Measurements from ENCODE around the gene AGMO. TPM values are rescaled to one million over a fixed set of nuclear protein-coding genes. Genes with fewer than 3 reads are reported as not detected.

Gene AGMO
- total and polyA plus RNA-seq, 10 of the 15 experiments (the other 5 are each of a cell fraction or from before 2014, with no cell fraction given): 0.11 to 0.29 TPM; not detected in 8

DNA sequence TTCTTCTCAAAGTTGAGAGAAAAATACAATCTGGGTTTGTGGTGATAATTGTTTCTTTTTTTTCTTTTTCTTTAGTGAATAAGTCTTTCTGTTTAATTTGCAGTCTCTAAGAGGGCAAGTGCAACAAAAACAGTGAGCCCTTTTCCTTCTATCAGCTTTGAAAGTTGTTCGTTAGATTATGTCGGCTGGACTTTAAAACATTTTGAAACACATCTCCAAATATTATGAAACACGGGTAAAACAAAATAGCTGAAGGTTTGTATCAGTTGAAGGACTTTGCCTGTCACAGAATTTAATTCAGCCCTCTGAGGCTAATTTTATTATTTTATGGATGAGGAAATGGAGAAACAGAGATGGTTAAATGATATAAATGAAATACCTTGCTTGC is 85.3 kb downstream of the AGMO start:
- no peak for FAIRE-seq
- ATAC-seq: no peak
- Histone ChIP-seq H4K20me1 (ENCODE audit: control insufficient read depth, insufficient read depth) (no peaks in the 10 kb centered on the region), H3K27ac (ENCODE audit: control insufficient read depth, insufficient read depth) (no peak overlapping the region), H3K9ac (ENCODE audit: control insufficient read depth, insufficient read depth, low read length) (no peak overlapping the region), H3K36me3 (ENCODE audit: control insufficient read depth in 2 of 2, insufficient read depth in 2 of 2, low read length in 1 of 2) (no peaks in the 10 kb centered on the region), H3K4me2 (ENCODE audit: control insufficient read depth, insufficient read depth) (no peak overlapping the region), H3K27me3 (replicated peaks in 1 of 2; ENCODE audit: control insufficient read depth in 2 of 2, insufficient read depth in 2 of 2, low read length in 1 of 2) (no peaks in the 10 kb centered on the region), H3K4me3 (no peak overlapping the region), H3K9me3 (replicated peaks; ENCODE audit: control insufficient read depth, insufficient read depth, low read length) (no peaks in the 10 kb centered on the region), H3K4me1 (ENCODE audit: control insufficient read depth, insufficient read depth, low read length) (no peaks in the 10 kb centered on the region), H3K79me2 (ENCODE audit: control insufficient read depth, insufficient read depth, low read length) (no peaks in the 10 kb centered on the region), H2AFZ (ENCODE audit: control insufficient read depth, low read depth, low read length) (no peak overlapping the region)
- ChIA-PET SMC1A (ENCODE audit: uncharacterized antibody, unreplicated experiment) (interaction anchor here (1.3 to 1.5 kb wide), 2 partner anchors 9 to 99 kb away, joined by 5 to 6 read pairs; no protein-coding TSS in a partner anchor), CTCF (no interaction called here), POLR2A (no interaction called here), RAD21 (ENCODE audit: unreplicated experiment) (no interaction called here)
- no peak for DNase-seq (ENCODE audit: low read depth, low spot score)
- TF ChIP-seq ASH2L (IDR thresholded peaks at IDR 0.05; ENCODE audit: borderline replicate concordance, low read depth) (no peak), TCF3 (IDR thresholded peaks at IDR 0.05; ENCODE audit: borderline replicate concordance, insufficient read depth, low read depth, low read length) (no peak), CHD1 (IDR thresholded peaks at IDR 0.05; ENCODE audit: low read depth, low read length) (no peak), JUNB (IDR thresholded peaks at IDR 0.05) (no peak), NFXL1 (IDR thresholded peaks at IDR 0.05; ENCODE audit: borderline replicate concordance) (no peak), SRF (IDR thresholded peaks at IDR 0.05; ENCODE audit: low read depth in 2 of 2, low read length in 2 of 2) (no peak), CBX3 (IDR thresholded peaks at IDR 0.05; ENCODE audit: borderline replicate concordance, low read depth) (no peak)
- TF ChIP-seq, protein P1, sequence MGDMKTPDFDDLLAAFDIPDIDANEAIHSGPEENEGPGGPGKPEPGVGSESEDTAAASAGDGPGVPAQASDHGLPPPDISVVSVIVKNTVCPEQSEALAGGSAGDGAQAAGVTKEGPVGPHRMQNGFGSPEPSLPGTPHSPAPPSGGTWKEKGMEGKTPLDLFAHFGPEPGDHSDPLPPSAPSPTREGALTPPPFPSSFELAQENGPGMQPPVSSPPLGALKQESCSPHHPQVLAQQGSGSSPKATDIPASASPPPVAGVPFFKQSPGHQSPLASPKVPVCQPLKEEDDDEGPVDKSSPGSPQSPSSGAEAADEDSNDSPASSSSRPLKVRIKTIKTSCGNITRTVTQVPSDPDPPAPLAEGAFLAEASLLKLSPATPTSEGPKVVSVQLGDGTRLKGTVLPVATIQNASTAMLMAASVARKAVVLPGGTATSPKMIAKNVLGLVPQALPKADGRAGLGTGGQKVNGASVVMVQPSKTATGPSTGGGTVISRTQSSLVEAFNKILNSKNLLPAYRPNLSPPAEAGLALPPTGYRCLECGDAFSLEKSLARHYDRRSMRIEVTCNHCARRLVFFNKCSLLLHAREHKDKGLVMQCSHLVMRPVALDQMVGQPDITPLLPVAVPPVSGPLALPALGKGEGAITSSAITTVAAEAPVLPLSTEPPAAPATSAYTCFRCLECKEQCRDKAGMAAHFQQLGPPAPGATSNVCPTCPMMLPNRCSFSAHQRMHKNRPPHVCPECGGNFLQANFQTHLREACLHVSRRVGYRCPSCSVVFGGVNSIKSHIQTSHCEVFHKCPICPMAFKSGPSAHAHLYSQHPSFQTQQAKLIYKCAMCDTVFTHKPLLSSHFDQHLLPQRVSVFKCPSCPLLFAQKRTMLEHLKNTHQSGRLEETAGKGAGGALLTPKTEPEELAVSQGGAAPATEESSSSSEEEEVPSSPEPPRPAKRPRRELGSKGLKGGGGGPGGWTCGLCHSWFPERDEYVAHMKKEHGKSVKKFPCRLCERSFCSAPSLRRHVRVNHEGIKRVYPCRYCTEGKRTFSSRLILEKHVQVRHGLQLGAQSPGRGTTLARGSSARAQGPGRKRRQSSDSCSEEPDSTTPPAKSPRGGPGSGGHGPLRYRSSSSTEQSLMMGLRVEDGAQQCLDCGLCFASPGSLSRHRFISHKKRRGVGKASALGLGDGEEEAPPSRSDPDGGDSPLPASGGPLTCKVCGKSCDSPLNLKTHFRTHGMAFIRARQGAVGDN (IDR thresholded peaks at IDR 0.05): no peak
- in situ Hi-C loops (cut with MboI) (no loop called here), intact Hi-C loops (cut with micrococcal nuclease; ENCODE audit: unreplicated experiment) (no loop called here)
- 13% methylated on average over 3 of the region's 3 CpGs for WGBS (ENCODE audit: insufficient coverage, insufficient replicate concordance, low lambda C conversion rate, missing lambda C conversion rate)
- no TSS peak for BruUV-seq (replicated peaks)

Measured in GM12878 (cell line).